DND-41 (cell line): ENCODE data around the gene LRTM2.

Source experiments
- ATAC-seq: fragments of 200-7000 bp; cut with Tn5 transposase; 3 replicates; pipeline ENCODE4 v1.9.1; 2021; ENCODE audit warnings: low read depth; ENCODE audit not compliant: insufficient read depth
- DNase-seq: peaks from one replicate; pipeline ENCODE4 v3.0.0-alpha.2; 2020
- H2AFZ ChIP-seq: 2 replicates; pipeline ENCODE4 v1.6.0; 2012; ENCODE audit warnings: low read depth, low read length
- H3K27ac ChIP-seq: 2 replicates; pipeline ENCODE4 v1.5.1; 2012; ENCODE audit warnings: low read length, inconsistent platforms
- H3K27me3 ChIP-seq: fragments of 200-600 bp; sonication (generic); 2 replicates; pipeline ENCODE4 v1.6.0; 2012; ENCODE audit warnings: low read length, mild to moderate bottlenecking, inconsistent platforms; ENCODE audit not compliant: insufficient read depth, poor library complexity
- H3K36me3 ChIP-seq: 2 replicates; pipeline ENCODE4 v1.5.1; 2012; ENCODE audit warnings: low read length, inconsistent platforms; ENCODE audit not compliant: insufficient read depth
- H3K4me1 ChIP-seq: 2 replicates; pipeline ENCODE4 v1.5.1; 2012; ENCODE audit warnings: mild to moderate bottlenecking, low read length; ENCODE audit not compliant: insufficient read depth
- H3K4me2 ChIP-seq: 2 replicates; pipeline ENCODE4 v1.6.0; 2012; ENCODE audit warnings: mild to moderate bottlenecking, moderate library complexity, low read length, inconsistent platforms; ENCODE audit not compliant: insufficient read depth
- H3K4me3 ChIP-seq, 2 experiments: fragments of 200-600 bp in 1 of 2; shearing (Covaris generic) in 1 of 2; 2 replicates each; pipeline ENCODE4 v1.5.1; 2012 to 2016; ENCODE audit warnings: inconsistent platforms in 2 of 2, low read length in 2 of 2, mild to moderate bottlenecking in 2 of 2, low read depth in 1 of 2, moderate library complexity in 1 of 2
- H3K79me2 ChIP-seq: 2 replicates; pipeline ENCODE4 v1.6.0; 2012; ENCODE audit warnings: low read length, inconsistent platforms; ENCODE audit not compliant: insufficient read depth
- H3K9ac ChIP-seq: 2 replicates; pipeline ENCODE4 v1.6.0; 2012; ENCODE audit warnings: low read depth, mild to moderate bottlenecking, inconsistent platforms, low read length, moderate library complexity
- H3K9me3 ChIP-seq: 2 replicates; pipeline ENCODE4 v1.5.1; 2012; ENCODE audit warnings: low read length, moderate library complexity, mild to moderate bottlenecking, inconsistent platforms; ENCODE audit not compliant: insufficient read depth, severe bottlenecking
- H4K20me1 ChIP-seq: 2 replicates; pipeline ENCODE4 v1.6.0; 2012; ENCODE audit warnings: low read length; ENCODE audit not compliant: insufficient read depth
- EZH2 ChIP-seq: IDR thresholded peaks from 3 replicates; pipeline ENCODE4 v1.6.1; 2012; ENCODE audit warnings: borderline replicate concordance, low read depth, mild to moderate bottlenecking, moderate library complexity, low read length, inconsistent platforms; ENCODE audit not compliant: severe bottlenecking
- TF ChIP-seq, protein P1 (sequence below): IDR thresholded peaks from 2 replicates; pipeline ENCODE4 v1.5.1; 2012; ENCODE audit warnings: borderline replicate concordance, low read length, moderate library complexity, mild to moderate bottlenecking; ENCODE audit not compliant: poor library complexity, severe bottlenecking; ENCODE audit errors: extremely low read depth

LRTM2 gene

DNA sequence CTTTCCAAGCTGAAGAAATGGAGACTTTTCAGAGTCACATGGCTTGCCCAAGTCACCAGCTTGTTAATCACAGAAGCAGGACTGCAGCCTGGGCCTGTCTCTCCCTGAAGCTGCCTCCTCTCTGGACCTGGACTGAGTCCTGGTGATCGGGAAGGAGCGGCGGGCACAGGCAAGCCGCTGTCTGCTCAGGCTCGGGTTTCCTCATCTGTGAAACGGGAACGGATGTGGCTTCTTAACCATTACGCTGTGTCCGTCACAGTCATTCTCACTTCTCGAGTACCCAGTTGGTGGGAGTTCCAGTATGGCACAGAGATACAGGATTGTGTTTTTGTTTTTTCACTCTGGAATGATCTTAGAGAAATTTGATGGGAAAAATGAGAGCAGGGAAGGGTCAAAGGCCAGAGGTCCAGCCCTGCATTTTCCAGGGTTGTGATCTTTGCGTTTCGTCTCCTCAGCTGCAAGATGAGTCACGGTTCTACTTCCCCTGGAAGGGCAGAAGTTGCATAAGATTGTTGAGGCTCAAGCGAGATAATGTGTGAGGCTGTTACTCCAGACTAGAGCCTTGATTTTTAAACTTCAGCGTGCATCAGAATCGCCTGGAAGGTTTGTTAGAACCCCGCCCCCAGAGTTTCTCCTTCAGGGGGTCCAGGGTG lies 7.6 kb upstream of the LRTM2 start:
- no peak overlapping the region for H3K4me2 ChIP-seq
- ATAC-seq: no peak
- H3K36me3 ChIP-seq: no peaks in the 10 kb centered on the region
- no peaks in the 10 kb centered on the region for H3K9me3 ChIP-seq
- no peaks in the 10 kb centered on the region for H4K20me1 ChIP-seq
- peaks cover 4% of the 10 kb centered on the region for H3K27me3 ChIP-seq
- no peaks in the 10 kb centered on the region for H3K79me2 ChIP-seq
- no peak overlapping the region for H3K9ac ChIP-seq
- DNase-seq: no peak
- no peaks in the 10 kb centered on the region for H3K4me1 ChIP-seq
- H3K27ac ChIP-seq: no peak overlapping the region
- H2AFZ ChIP-seq: no peak overlapping the region
- H3K4me3 ChIP-seq: no peak overlapping the region
- no peak for TF ChIP-seq EZH2
- TF ChIP-seq, protein P1, sequence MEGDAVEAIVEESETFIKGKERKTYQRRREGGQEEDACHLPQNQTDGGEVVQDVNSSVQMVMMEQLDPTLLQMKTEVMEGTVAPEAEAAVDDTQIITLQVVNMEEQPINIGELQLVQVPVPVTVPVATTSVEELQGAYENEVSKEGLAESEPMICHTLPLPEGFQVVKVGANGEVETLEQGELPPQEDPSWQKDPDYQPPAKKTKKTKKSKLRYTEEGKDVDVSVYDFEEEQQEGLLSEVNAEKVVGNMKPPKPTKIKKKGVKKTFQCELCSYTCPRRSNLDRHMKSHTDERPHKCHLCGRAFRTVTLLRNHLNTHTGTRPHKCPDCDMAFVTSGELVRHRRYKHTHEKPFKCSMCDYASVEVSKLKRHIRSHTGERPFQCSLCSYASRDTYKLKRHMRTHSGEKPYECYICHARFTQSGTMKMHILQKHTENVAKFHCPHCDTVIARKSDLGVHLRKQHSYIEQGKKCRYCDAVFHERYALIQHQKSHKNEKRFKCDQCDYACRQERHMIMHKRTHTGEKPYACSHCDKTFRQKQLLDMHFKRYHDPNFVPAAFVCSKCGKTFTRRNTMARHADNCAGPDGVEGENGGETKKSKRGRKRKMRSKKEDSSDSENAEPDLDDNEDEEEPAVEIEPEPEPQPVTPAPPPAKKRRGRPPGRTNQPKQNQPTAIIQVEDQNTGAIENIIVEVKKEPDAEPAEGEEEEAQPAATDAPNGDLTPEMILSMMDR: no peak

- Histone ChIP-seq H3K27me3 (peaks cover 8% of the 10 kb centered on the region), H3K9ac (no peak overlapping the region), H3K79me2 (no peaks in the 10 kb centered on the region), H3K4me2 (no peak overlapping the region), H3K36me3 (no peaks in the 10 kb centered on the region), H3K4me3 (no peak overlapping the region), H3K4me1 (no peaks in the 10 kb centered on the region), H2AFZ (no peak overlapping the region), H3K9me3 (no peaks in the 10 kb centered on the region), H4K20me1 (no peaks in the 10 kb centered on the region), H3K27ac (no peak overlapping the region)
- TF ChIP-seq, protein P1: no peak
- TF ChIP-seq EZH2: no peak
- DNase-seq (no peak), ATAC-seq (no peak)
These were observed 6.1 kb upstream of the LRTM2 start for GRCh38 chr12:1814266-1814665.

GRCh38 chr12:1815108-1815507 lies 5.3 kb upstream of the LRTM2 start:
- H3K4me1 ChIP-seq: no peaks in the 10 kb centered on the region
- peaks cover 16% of the 10 kb centered on the region for H3K27me3 ChIP-seq

More at GRCh38 chr12:1815108-1815507, 5.3 kb upstream of the LRTM2 start:
- no peak overlapping the region for H2AFZ ChIP-seq
- no peaks in the 10 kb centered on the region for H4K20me1 ChIP-seq
- DNase-seq (no peak), ATAC-seq (no peak)
- no peak overlapping the region for H3K9ac ChIP-seq
- H3K4me3 ChIP-seq: no peak overlapping the region
- TF ChIP-seq EZH2: no peak
- TF ChIP-seq, protein P1: no peak
- H3K27ac ChIP-seq: no peak overlapping the region
- no peaks in the 10 kb centered on the region for H3K79me2 ChIP-seq
- no peaks in the 10 kb centered on the region for H3K9me3 ChIP-seq
- H3K36me3 ChIP-seq: no peaks in the 10 kb centered on the region
- H3K4me2 ChIP-seq: no peak overlapping the region
